Right kidney (tissue), 1 donor: ENCODE data around the gene TCEA2.
"Not testable (repeated sequence)": the region's sequence is repeated elsewhere in the genome, so short reads cannot be mapped to it uniquely, and the experiment has no call there.

Source experiments
- DNase-seq: peaks from one replicate; pipeline ENCODE4 v3.0.0-alpha.2; 2016

The TCEA2 gene

DNA sequence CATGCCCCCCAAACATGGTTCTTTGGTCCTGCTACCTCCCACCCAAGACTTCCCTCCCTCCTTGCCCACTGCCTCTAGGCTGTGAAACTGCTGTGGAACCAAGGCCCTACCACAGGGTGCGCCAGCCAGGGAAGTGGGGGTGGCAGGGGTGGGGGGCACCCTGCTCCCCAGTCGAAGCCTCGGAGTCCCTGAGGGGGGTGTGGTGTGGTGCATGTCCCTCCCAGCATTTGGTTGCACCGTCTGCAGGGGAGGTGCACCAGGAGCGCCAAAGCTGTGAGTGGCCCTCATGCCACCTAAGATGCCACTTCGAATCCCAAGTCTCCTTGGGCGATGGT, 14.5 kb downstream of the TCEA2 start:
- no peak for DNase-seq

DNA sequence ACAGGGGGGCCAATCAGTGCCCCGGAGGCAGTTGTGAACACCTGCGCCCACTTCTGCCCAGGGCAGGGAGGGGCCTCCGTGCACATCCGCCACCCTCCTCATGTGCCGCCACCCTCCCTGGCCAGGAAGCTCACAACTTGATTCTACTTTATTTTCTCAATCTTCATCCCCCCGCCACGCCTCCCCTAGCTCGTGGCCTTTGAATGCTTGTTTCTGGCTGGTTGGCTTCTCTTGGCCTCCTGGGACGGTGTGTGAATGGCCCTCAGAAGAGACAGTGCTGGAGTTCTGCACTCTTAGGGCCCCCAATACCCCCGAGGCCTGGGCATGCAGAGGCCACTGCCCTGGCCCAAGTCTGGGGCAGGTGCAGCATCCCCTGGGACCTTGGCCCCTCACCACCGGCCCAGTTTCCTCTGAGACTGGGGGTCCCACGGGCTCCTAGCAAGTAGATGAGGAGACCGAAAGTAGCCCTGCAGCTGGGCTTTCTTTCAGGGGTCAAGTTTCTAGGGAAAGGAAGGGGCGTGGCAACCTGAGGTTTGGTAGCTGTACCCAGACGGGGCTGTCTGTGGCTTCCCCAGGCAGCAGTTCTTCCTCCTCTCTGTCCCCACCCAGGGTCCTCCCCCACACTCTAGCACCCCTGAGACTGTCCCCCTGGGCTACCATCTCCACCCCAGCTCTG, 15.0 kb downstream of the TCEA2 start:
- no peak for DNase-seq

DNA sequence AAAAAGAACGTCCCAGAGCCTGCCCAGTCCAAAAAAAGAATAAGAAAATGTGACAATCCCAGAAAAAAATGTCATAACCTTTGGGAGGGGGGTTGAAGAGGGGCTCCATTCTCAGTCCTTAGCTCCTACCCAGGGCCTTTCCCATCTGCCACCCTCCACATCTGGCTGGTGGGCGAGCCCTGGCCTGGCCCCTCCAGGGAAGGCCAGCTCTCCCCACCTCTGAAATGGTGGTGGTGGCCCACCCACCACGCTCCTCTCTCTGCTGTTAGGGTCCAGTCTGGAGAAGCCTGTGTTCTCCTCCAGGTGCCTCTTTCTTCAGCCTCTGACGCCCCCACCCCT, 15.9 kb downstream of the TCEA2 start:
- DNase-seq, result peak; percentile 9

DNA sequence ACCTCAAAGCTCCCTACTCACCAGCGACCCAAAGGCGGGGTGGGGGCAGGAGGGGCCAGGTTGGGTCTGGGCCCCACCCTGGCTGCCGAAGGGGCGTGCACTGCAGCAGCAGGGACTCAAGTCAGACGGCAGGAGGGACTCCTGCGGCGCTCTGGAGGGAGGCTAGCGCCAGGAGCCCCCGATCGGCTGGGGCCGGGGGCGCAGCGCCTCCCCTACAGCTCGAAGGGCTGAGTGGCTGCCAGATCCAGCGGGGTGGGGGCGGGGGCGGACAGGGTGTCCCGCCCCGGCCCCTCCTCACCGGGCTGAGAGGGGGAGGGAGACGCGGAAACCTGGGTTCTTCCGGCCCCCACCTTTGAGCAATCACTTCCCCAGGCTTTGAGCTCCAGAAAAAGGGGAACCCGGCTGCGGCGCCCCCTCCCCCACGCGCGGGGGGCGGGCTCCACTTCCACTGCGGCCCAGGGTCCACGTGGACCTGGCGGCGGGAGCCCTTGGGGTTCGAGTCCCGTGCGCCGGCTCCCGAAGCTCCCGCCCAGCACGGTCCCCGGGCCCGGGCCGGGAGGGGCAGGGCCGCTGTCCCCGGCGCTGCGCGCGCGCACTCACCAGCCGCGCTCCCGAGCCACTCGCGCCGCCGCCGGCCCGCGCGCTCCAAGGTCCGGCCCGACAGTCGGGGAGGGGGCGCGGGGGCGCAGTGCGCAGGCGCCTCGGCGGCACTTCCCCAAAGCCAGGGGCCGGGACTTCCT, 16.4 kb downstream of the TCEA2 start, which contains the start of gene RGS19:
TSS of gene RGS19 (minus strand) at position 246 of the 740 bp plus-strand sequence. CDS start 2,632 bp downstream, outside the sequence.
- DNase-seq, result peak; percentile 67

DNA sequence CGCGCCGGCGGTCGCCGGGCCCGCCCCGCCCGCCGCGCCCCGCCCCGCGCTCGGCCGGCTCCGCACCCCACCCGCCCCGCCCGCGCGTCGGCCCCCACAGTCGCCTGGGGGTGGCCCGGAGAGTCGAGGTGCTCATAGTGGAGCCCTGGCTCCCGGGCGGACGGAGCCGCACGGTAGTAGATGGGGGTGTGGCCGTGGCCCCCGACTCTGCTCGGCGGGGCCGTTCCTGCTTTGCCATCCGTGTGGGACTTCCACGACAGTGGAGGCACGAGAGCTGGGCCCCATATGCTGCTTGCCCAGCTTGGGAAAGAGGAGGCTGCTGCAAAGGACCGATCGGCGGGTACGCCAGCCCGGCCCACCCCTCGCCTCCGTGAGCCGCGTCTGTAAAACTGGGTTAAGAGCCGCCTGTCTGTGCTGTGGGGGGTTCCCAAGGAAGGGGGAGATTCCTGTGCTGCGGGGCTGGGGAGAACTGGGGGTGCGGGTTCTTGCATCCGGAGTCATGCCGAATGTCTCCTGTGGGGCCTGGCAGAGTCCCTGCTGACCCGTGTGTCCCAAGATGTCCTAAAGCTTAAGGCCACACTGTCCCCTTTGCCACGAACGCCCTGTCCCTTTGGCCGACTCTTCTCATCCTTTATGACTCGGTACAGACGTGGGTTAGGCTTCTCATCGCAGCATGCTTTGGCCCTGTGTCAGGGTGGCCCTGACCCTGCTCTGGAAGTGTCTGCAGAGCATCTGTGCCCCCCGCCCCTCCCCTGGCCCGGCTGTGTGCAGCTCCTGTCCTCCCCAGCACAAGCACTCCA, 17.2 kb downstream of the TCEA2 start, which contains the start of gene OPRL1:
TSS of gene OPRL1 (plus strand) at position 70 of the 800 bp plus-strand sequence. CDS start 12,639 bp downstream, outside the sequence.
- DNase-seq, result peak; percentile 65

DNA sequence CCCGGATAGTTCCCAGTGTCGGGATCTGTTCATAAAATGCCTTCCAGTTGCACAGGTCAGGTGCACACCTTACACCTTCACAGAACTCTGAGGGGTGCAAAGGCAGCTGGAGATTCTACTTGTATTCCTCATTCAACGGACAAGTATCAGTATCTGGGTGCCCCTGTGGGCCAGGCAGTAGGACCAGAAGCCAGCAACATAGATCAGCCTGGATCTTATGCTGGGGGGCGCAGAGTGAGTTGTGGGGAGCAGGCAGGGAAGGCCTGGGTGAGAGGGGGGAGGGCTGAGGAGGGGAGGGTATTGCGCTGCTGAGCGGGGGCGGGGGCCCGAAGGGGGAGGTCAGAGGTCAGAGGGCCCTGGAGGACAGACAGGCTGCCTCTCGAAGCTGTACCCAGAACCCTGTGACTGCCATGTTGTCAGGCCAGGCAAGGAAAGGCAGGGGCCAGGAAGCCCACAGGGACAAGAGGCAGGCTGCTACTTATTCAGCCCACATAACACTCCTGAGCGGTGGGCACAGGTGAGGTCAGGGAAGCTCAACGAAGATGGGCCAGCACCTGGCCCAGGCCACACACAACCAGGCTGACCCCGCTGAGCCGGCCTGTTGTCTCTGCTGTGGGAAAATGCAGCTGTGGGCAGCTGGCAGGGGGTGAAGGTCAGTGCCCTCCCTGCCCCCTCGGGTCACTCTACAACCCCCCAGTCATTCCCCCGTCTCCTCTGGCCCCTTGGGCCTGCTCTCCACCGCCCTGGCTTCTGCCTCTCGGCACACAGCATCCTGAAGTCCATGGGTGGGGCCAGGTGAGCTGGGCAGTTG, 18.0 kb downstream of the TCEA2 start:
- DNase-seq, result no peak

DNA sequence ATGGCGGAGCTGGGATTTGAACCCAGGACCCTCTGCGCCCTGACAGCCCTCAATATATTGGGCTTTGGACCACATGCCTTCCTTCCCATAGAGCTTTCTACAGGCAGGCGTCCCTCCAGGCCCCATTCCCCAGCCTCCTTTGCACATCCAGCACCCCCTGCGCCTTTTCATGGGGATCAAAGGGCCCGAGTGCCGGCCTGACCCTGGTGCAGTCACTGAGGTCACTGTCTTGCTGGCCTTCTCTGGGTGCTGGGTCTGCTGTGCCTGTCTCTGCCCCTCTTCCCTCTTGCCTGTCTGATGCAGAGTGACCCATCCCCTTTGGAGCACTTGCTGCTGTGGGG, 18.6 kb downstream of the TCEA2 start:
- DNase-seq, result no peak

DNA sequence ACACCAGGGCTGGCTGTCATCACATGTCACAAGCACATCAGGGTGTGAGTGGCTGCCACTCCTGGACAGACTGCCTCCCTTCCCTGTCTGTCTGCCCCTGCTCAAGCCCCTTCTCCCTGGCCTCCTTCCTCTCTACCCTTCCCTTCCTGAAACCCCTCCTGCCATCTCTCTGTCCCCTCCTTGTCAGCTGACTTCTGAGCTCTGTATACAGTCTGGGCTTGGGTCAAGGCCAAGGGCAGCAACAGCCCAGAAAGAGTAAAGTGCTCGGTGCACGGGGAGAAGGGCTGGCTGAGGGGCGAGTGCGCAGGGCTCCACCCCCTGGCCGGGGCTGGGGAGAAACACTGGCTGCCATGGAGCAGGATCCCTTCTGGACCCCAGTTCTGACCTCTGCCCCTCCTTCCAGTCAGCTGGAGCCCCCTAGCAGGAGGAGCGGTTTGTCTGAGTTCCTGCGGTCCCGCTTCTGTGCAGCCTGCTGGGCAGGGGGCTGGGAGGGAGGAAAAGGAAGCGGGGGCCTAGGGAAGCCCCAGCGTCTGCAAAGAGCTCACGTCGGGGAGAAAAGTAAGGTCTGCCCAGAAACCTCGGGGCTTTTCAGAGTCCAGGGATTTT, 19.2 kb downstream of the TCEA2 start:
- DNase-seq, result peak; percentile 22

DNA sequence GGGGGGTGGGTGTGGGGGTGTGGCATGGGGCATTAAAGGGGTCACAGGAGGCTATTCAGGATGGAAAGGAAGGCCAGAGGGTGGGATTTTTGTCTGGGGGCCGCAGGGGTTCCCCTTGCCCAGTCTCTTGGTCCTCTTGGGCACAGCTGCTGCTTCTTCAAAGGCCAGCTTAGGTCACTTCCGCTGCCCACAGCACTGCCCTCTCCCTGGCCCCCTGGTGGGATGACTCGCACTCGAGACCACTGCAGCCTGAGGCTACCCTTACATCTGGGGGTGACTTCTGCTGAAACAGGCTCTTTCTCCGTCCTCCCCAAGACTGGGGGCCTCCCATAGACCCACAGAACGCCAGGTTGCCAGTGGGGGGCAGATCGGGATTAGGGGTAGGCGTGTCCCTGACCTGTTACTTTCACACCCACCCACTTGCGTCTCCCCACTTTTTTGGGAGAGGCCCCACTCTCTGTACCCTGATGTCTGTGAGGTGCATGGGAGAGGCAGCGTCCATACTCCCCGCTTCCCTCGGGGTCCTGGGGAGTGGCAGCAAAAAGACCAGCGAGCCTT, 19.9 kb downstream of the TCEA2 start:
- no peak for DNase-seq

DNA sequence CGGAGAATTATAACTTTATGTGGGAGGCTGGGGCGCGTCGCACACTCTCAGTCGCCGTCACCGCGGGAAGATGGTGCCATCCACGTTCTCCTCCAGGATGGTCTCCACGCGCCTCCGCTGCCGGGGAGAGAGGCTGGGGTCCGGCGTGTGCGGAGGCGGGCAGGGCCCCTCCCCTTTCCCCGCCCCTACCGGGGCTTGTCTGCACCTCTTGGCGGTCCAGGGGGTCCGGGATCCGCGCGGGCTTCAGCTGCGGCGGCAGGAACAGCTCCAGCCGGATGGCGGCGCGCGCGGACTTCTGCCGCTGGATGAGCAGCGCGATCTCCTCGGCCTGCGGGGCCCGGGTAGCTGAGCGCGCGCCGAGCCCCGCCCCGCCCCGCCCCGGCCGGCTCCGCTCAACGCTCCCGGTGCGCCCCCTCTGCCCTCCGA, 20.4 kb downstream of the TCEA2 start:
- peak; percentile 81 for DNase-seq

DNA sequence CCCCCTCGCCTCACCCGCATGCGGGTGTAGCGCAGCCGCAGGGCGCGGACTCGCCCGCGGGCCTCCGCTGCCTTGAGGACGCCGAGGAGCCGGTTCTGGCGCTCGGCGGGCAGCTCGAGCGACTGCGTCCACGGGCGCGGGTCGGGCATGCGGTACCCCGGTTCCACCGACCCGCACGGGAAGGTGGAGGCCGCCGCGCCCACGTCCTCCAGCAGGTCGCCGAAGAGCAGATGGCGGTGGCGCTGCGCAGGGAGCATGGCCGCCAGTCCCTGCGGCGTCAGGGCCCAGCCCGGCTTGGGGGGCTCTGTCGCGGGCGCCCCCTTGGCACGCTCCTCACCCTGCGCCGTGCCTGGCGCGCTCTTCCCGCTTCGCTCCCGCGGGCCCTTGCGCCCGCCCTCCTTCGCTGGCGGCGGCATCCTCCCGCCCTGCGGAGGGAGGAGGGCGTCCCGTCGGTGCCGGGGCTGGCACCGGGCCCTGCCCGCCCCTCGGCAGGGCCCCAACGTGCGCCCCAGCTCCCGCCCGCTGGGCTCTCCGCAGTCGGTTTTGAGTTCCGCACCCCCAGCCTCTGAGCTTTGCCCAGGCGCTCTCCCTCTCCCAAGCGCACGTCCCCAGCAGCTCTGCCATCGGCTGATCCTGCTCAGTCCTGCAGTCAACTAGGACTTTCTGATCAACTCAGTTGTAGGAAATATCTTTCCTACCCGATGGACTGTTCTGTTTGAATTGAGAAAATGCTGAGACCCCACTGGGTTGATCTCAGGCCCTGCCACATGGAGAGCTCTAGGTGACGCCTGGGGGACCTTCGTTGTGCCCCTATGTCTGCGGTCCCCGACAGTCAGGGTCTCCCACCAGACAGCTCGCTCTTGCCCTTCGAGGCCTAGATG, 21.0 kb downstream of the TCEA2 start, which contains the start of gene LKAAEAR1:
TSS of gene LKAAEAR1 (minus strand) at position 595 of the 881 bp plus-strand sequence. CDS start at position 416, 179 bp downstream.
- peak; percentile 64 for DNase-seq

DNA sequence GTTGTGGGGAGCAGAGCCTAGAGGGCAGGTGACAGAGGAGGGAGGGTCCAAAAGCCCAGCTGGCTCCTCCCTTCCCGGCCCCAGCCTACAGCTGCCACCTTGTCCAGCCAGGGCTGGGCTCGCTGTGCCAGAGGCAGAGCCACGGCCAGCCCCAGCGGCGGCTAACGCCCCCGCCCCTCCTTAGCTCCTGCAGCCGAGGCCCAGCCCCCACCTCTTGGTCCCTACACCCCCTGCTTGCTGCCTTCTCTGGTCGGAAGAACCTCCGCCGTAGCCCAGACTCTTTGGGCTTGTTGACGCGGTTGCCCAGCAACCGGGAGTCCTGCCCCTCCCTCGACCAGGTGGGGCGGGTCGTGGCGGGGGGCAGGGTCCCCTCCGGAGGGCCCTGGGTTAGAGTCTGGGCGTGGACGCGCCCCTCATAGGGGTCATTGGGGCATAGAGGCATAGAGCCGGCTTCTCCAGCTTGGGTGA, 21.7 kb downstream of the TCEA2 start:
- no peak for DNase-seq

DNA sequence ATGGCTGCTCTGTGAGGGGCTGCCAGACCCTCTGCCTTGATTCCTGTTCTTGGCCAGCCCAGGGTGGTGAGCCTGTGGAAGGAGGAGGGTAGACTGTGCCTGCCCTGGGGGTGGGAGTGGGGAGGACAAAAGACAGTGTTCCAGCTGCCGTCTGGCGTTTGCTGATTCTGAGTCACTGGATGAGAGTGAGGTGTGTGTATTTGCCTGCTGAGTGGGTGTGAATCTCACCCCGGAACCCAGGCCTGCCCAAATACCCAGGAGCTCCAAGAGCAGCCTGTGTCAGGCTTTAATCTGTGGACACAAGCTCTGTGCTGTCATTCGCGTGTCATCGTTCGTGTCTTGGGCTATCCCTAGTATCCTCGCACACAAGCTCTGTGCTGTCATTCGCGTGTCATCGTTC, 23.8 kb downstream of the TCEA2 start:
- no peak for DNase-seq

DNA sequence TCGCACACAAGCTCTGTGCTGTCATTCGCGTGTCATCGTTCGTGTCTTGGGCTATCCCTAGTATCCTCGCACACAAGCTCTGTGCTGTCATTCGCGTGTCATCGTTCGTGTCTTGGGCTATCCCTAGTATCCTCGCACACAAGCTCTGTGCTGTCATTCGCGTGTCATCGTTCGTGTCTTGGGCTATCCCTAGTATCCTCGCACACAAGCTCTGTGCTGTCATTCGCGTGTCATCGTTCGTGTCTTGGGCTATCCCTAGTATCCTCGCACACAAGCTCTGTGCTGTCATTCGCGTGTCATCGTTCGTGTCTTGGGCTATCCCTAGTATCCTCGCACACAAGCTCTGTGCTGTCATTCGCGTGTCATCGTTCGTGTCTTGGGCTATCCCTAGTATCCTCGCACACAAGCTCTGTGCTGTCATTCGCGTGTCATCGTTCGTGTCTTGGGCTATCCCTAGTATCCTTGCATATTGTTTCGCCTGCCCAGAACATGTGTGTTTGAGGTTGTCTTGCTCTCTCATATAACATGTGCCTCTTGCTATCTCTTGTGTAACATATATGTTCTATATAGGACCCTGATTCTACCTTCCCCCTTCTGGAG, 24.3 kb downstream of the TCEA2 start:
- DNase-seq, result not testable (repeated sequence)

DNA sequence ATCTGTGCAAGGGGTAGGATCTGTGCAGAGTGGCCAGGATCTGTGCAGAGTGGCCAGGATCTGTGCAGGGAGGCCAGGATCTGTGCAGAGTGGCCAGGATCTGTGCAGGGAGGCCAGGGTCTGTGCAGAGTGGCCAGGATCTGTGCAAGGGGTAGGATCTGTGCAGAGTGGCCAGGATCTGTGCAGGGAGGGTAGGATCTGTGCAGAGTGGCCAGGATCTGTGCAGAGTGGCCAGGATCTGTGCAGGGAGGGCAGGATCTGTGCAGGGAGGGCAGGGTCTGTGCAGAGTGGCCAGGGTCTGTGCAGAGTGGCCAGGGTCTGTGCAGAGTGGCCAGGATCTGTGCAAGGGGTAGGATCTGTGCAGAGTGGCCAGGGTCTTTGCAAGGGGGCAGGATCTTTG, 25.6 kb downstream of the TCEA2 start:
- DNase-seq, result not testable (repeated sequence)

DNA sequence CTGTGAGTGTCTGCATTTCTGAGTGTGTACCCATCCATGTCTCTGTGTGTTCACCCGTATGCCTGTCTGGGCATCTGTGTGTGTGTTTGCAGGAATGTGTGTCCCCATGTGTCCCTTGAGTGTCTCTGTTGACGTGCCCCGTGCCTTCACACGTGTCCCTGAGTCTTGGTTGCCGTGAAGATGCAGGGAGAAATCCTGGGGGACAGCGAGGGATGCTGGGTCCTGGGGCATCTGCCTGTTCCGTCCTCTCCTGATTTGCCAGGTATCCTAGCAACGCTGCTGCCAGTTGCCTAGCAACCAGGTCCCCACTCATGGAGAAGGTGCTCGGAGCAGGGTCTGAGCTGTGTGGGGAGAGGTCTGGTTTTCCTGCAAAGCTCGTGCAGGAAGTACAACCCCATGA, 27.2 kb downstream of the TCEA2 start:
- DNase-seq, result no peak

DNA sequence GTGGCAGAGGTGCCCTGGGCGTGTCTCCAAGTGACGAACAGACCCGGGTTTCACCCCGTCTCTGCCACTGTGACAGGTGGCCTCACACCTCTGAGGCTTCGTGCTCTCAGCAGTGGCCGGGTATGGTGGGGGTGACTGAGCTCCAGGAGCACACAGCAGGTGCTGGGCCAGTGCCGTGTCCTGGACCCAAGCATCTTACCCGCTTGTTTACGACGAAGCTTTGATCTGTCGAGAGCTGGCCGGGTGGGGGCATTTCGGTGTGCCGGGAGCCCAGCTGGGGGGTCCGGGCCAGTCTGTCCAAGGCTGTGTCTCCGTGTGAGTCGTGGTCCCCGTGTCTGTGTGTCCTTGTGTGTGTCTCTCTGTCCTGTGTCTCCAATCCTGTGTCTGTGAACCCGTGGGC, 28.3 kb downstream of the TCEA2 start:
- no peak for DNase-seq

DNA sequence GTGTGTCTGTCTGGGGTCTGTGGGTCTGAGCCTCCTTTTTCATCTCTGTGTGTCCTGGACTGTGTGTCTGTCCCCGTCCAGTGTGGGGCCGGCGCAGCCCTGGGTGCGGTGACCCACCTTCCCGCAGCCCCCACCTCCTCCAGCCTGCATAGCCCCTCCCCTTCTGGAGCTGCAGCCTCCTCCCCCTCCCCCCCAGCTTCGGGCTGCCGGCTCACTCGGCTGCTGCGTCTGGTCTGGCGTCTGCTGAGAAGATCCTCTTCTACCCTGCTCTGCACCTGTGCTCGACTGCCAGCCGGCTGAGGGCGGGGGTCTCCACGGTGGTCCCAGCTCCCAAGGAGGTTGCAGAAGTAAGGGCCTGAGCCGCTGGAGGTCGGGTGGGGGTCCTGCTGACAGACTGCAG, 28.8 kb downstream of the TCEA2 start:
- DNase-seq, result no peak

DNA sequence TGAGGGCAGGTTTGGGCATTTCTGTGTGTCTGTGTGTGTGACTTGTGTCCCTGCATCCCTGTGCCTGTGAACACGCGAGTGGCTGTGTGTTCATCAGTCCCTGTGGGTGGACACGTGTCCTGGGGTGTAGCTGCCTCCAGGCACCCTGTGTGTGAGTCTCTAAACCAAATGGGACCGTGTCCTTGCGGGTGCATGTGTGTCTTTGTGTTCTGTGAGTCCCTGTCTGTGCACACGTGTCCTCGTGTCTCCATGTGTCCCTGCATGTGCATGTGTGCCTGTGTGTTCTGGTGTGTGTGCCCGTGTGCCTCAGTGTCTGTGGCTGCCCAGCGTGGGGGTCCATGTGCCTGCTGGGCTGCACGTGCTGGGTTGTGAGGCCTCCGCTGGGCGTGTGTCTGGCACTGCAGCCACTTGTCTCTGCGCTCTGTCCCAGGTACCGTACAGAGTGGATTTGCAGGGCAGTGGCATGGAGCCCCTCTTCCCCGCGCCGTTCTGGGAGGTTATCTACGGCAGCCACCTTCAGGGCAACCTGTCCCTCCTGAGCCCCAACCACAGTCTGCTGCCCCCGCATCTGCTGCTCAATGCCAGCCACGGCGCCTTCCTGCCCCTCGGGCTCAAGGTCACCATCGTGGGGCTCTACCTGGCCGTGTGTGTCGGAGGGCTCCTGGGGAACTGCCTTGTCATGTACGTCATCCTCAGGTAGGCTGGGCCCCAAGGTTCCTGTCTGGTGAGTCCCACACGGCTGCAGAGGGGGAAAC, 29.4 kb downstream of the TCEA2 start:
- peak; percentile 19 for DNase-seq
